DOHH2 (cell line): Measurements from ENCODE around the gene DPP7.

Experiments
- H3F3A ChIP-seq: fragments of 200-600 bp; sonication (generic), shearing (Covaris generic); 2 replicates; pipeline ENCODE4 v1.6.0; 2016; ENCODE audit warnings: antibody characterized with exemption, mild to moderate bottlenecking; ENCODE audit not compliant: control insufficient read depth, insufficient read depth
- H3K27ac ChIP-seq: fragments of 200-600 bp; sonication (generic); 2 replicates; pipeline ENCODE4 v1.5.1; 2014; ENCODE audit warnings: low read depth, mild to moderate bottlenecking, low read length, moderate library complexity
- H3K27me3 ChIP-seq: fragments of 200-600 bp; sonication (generic); 2 replicates; pipeline ENCODE4 v1.6.1; 2014; ENCODE audit warnings: mild to moderate bottlenecking, low read length, mixed read lengths; ENCODE audit not compliant: control insufficient read depth
- H3K36me3 ChIP-seq: fragments of 200-600 bp; sonication (generic); 2 replicates; pipeline ENCODE4 v1.6.1; 2014; ENCODE audit warnings: mild to moderate bottlenecking, low read length, moderate library complexity, mixed read lengths; ENCODE audit not compliant: control insufficient read depth
- H3K4me1 ChIP-seq: fragments of 200-600 bp; sonication (generic); 2 replicates; pipeline ENCODE4 v1.6.1; 2014; ENCODE audit warnings: mild to moderate bottlenecking, low read length, mixed read lengths; ENCODE audit not compliant: control insufficient read depth
- H3K4me2 ChIP-seq: fragments of 200-600 bp; sonication (generic); 2 replicates; pipeline ENCODE4 v1.6.0; 2014; ENCODE audit warnings: mild to moderate bottlenecking, low read length, moderate library complexity
- H3K4me3 ChIP-seq: fragments of 200-600 bp; sonication (generic); 2 replicates; pipeline ENCODE4 v1.5.1; 2014; ENCODE audit warnings: mild to moderate bottlenecking, low read length, mixed read lengths
- H3K79me2 ChIP-seq: fragments of 200-600 bp; sonication (generic); 2 replicates; pipeline ENCODE4 v1.6.1; 2014; ENCODE audit warnings: mild to moderate bottlenecking, low read length, mixed read lengths; ENCODE audit not compliant: control insufficient read depth
- H3K9me2 ChIP-seq: fragments of 200-600 bp; sonication (generic); replicated peaks from 2 replicates; pipeline ENCODE4 v1.6.1; 2014; ENCODE audit warnings: mild to moderate bottlenecking, low read length, mixed read lengths; ENCODE audit not compliant: control insufficient read depth
- H3K9me3 ChIP-seq: fragments of 200-600 bp; sonication (generic); 2 replicates; pipeline ENCODE4 v1.6.1; 2014; ENCODE audit warnings: antibody characterized with exemption, low read length, mixed read lengths; ENCODE audit not compliant: control insufficient read depth, insufficient read depth
- H4K20me1 ChIP-seq: fragments of 200-600 bp; sonication (generic); 2 replicates; pipeline ENCODE4 v1.6.0; 2014; ENCODE audit warnings: low read depth, mild to moderate bottlenecking, antibody characterized with exemption, low read length, moderate library complexity; ENCODE audit not compliant: control insufficient read depth, insufficient read depth
- CTCF ChIP-seq: fragments of 200-600 bp; sonication (generic); IDR thresholded peaks from one replicate; pipeline ENCODE4 v1.5.1; 2014; ENCODE audit warnings: antibody characterized with exemption, mild to moderate bottlenecking, low read depth, low read length; ENCODE audit not compliant: poor library complexity, severe bottlenecking
- EZH2phosphoT487 ChIP-seq: fragments of 200-600 bp; sonication (generic); IDR thresholded peaks from 2 replicates; pipeline ENCODE4 v1.6.1; 2017; ENCODE audit warnings: borderline replicate concordance, mild to moderate bottlenecking, antibody characterized with exemption, low read length, moderate library complexity, mixed read lengths

The DPP7 gene

GRCh38 chr9:137140151-137141012 lies 25.8 kb upstream of the DPP7 start:
- Histone ChIP-seq H4K20me1 (no peaks in the 10 kb centered on the region), H3K27me3 (peaks cover 34% of the 10 kb centered on the region)

GRCh38 chr9:137139468-137140150 lies 25.1 kb upstream of the DPP7 start:
- Histone ChIP-seq H3K4me2 (no peak overlapping the region), H3K9me2 (no peaks in the 10 kb centered on the region)

More at GRCh38 chr9:137140151-137141012, 25.8 kb upstream of the DPP7 start:
- TF ChIP-seq EZH2phosphoT487 (no peak), CTCF (no peak)
- H3K9me3 ChIP-seq, result no peaks in the 10 kb centered on the region
- H3K79me2 ChIP-seq, result no peaks in the 10 kb centered on the region
- peaks cover 21% of the 10 kb centered on the region for H3K4me1 ChIP-seq
- H3K9me2 ChIP-seq, result no peaks in the 10 kb centered on the region
- H3K4me2 ChIP-seq, result no peak overlapping the region
- no peak overlapping the region for H3K27ac ChIP-seq
- H3K36me3 ChIP-seq, result no peaks in the 10 kb centered on the region
- H3K4me3 ChIP-seq, result no peak overlapping the region
- no peaks in the 10 kb centered on the region for H3F3A ChIP-seq

GRCh38 chr9:137138722-137139467 lies 24.4 kb upstream of the DPP7 start, which contains the start of gene GRIN1:
TSS of gene GRIN1 (plus strand) at chr9:137139154. CDS start at chr9:137139487, 333 bp downstream.
- Histone ChIP-seq H3K27me3 (peaks cover 32% of the 10 kb centered on the region), H3K4me3 (no peak within 1 kb of the TSS), H3K9me2 (no peaks in the 10 kb centered on the region), H3K79me2 (no peaks in the 10 kb centered on the region), H4K20me1 (no peaks in the 10 kb centered on the region), H3K4me2 (0 out of 2 replicates have a peak within 1 kb of the TSS, but pooled peaks have one; percentile 4), H3K27ac (no peak within 1 kb of the TSS), H3F3A (no peaks in the 10 kb centered on the region), H3K36me3 (no peaks in the 10 kb centered on the region), H3K9me3 (no peaks in the 10 kb centered on the region), H3K4me1 (peaks cover 21% of the 10 kb centered on the region)
- TF ChIP-seq EZH2phosphoT487, result no peak
- no peak for TF ChIP-seq CTCF

More at GRCh38 chr9:137139468-137140150, 25.1 kb upstream of the DPP7 start:
- H3K4me3 ChIP-seq, result no peak overlapping the region
- TF ChIP-seq CTCF (no peak), EZH2phosphoT487 (no peak)
- peaks cover 21% of the 10 kb centered on the region for H3K4me1 ChIP-seq
- H3K27me3 ChIP-seq, result peaks cover 34% of the 10 kb centered on the region
- H3K36me3 ChIP-seq, result no peaks in the 10 kb centered on the region
- H3K79me2 ChIP-seq, result no peaks in the 10 kb centered on the region
- H3K9me3 ChIP-seq, result no peaks in the 10 kb centered on the region
- H3K27ac ChIP-seq, result no peak overlapping the region
- no peaks in the 10 kb centered on the region for H4K20me1 ChIP-seq
- no peaks in the 10 kb centered on the region for H3F3A ChIP-seq
